SU-DHL-6 (cell line): ENCODE data around the gene HSPB8.

Source experiments
- CTCF ChIP-seq: fragments of 200-600 bp; sonication (generic); IDR thresholded peaks from one replicate; pipeline ENCODE4 v1.5.1; 2017; ENCODE audit warnings: antibody characterized with exemption, mild to moderate bottlenecking, low read length, moderate library complexity; ENCODE audit not compliant: insufficient read depth, poor library complexity, severe bottlenecking
- EZH2phosphoT487 ChIP-seq: fragments of 200-600 bp; sonication (generic), shearing (Covaris generic); conservative IDR thresholded peaks from 2 replicates; pipeline ENCODE4 v1.6.1; 2018; ENCODE audit warnings: mild to moderate bottlenecking, antibody characterized with exemption, low read length, moderate library complexity, mixed read lengths

- TF ChIP-seq CTCF (no peak), EZH2phosphoT487 (no peak)
Observed at GRCh38 chr12:119229205-119229604, 50.5 kb downstream of the HSPB8 start.
